ENCODE results near the gene MRC2.

MRC2 gene

DNA sequence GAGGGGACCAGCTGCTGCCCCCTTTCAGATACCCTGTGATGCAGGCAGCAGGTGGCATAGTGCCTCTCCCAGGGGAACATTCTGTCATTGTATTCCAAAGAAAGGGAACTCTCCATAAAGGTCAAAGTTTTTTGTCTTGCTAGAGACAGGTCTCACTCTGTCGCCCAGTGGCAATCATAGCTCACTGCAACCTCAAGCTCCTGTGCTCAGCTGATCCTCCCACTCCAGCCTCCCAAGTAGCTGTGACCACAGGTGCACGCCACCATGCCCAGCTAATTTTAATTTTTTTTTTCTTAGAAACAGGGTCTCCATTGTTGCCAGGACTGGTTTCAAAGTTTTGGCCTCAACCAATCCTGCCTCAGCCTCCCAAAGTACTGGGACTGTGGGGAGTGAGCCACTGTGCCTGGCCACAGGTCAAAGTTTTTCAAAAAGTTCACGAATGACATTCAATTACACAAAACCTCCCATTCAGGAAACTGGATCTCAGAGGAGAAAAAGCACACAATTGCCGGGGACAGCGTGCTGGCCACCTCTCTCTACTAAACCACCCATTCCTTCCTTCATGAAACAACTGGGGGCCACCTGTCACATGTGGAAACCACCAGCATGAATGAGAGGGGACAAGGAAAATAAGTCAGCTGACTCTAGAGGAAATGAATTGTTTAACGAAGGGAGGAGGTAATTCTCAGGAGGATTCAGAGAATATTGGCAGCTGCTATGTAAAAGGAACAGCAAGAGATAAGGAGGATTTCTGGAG lies 100.6 kb downstream of the MRC2 start:
- DNase-seq = no peak

DNA sequence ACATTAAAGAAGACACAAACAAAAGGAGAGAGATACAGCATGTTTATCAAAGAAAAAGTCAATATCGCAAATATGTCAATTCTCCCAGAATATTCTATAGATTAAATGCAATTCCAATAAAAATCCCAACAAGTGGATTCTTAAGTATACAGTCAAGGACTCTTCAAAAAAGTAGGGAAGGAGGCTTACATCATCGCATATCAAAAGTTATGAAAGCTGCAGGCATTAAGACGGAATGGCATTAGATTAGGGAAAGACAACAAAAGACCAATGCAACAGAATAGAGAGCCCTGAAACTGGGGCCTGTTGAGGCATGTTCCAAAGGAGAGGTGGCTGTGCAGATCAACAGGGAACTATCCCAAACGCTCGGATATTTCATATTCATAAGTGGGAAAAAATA lies 104.7 kb downstream of the MRC2 start:
- no peak for DNase-seq

GRCh38 chr17:62735044-62735651 lies 107.7 kb downstream of the MRC2 start:
- no peak for DNase-seq

DNA sequence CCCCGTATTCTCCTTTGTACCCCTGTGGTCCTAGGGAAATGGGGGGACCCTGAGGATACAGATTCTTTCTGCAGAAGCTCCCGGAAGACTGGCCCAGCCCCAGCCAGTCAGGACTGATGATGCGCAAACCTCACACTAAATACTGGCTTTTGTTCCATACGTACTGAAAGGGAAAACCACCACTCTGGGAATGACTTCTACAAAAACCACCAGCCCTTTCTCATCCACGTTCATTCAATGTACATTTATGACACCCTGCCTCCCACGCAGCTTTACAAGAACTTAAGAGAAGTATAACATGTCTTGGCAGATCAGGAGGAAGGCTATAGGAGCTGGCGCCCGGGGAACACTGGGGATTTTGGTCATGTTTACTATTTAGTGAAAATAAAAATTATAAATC lies 110.0 kb downstream of the MRC2 start:
- no peak for DNase-seq

DNA sequence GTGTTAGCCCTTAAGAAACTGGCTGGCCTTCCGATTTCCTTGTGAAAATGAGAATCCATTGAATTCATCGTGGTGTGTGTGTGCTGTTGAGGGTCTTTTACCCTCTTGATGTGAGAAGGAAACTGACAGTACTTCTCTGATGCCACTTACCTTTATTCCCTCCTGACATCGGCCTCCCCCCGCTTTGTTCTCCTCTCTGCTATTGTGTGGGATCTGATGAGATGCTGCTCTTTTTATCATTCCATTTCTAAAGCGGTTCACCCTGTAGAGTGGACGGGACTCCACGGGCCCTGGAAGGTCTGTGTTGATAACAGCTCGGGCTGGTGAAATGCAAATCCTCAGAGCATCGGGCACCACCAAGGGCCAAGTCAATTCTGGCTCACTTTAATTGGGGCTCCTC lies 110.8 kb downstream of the MRC2 start:
- DNase-seq = no peak

DNA sequence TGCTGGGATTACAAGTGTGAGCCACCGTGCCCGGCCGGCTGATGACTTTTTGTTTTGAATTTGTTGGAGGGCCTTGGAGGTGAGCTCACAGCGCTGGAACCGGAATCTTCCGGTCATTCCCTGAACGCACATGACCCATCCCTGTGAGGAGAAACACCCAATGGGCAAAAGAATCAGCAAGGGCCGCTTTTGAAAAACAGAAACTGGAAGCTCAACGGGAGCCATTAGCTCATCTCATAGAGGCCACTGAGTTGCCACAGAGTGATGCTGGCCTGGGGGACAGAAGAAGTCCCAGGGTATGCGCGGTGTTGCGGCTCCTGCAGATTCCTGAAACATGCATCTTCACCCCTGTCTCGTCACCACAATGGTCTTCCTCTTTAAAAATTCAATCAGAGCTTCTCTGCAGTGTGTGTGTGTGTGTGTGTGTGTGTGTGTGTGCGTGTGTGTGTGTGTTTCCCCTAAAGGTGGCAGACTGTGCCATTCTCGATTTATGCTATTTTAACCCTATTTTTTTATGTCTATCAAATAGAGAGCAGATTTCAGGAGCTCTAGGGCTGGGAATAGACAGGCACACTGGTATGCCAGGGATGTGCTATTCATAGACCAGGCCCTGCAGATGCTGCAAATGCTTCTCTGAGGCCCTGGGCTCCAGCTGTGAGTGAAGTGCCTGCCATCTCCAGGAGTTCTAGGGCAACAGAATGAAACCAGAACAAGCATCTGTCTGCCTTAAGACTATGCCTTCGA lies 112.3 kb downstream of the MRC2 start:
- DNase-seq = no peak

DNA sequence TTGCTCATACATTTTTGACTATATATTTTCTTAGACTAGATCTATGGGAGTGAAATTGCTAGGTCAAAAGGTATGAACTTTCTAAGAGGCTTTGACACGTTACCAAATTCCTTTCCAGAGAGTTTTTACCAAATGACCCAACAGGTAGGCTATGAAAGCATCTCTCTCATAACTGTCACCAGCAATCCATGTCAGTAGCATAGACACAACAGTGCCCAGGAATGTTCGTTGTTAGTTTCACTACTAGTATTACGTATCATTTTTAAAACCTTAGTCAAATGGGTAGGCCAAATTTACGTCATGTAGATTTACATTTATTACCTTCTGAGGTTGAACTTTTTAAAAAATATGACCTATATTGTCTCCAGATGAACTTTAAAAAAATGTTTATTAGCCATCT lies 113.8 kb downstream of the MRC2 start:
- DNase-seq = no peak

Measured in right forelimb (tissue), 1 donor.